ENCODE measurements around the gene LRTM2.

LRTM2 gene

GRCh38 chr12:1875608-1876007, 55.2 kb downstream of the LRTM2 start:
- no peak overlapping the region for H3K4me3 ChIP-seq (ENCODE audit: low read length)
- DNase-seq (ENCODE audit: low read depth, low spot score) = no peak

GRCh38 chr12:1876086-1876485, 55.7 kb downstream of the LRTM2 start:
- DNase-seq (ENCODE audit: low read depth, low spot score) = no peak

GRCh38 chr12:1877169-1877878, 57.0 kb downstream of the LRTM2 start:
- no peak overlapping the region for H3K4me3 ChIP-seq (ENCODE audit: low read length)

More at GRCh38 chr12:1876086-1876485, 55.7 kb downstream of the LRTM2 start:
- no peak overlapping the region for H3K4me3 ChIP-seq (ENCODE audit: low read length)

GRCh38 chr12:1878214-1878613, 57.8 kb downstream of the LRTM2 start:
- DNase-seq (ENCODE audit: low read depth, low spot score) = no peak
- no peak overlapping the region for H3K4me3 ChIP-seq (ENCODE audit: low read length)

More at GRCh38 chr12:1877169-1877878, 57.0 kb downstream of the LRTM2 start:
- DNase-seq (ENCODE audit: low read depth, low spot score) = no peak

GRCh38 chr12:1878695-1879094, 58.3 kb downstream of the LRTM2 start:
- DNase-seq (ENCODE audit: low read depth, low spot score) = no peak
- H3K4me3 ChIP-seq (ENCODE audit: low read length) = no peak overlapping the region

GRCh38 chr12:1879633-1880032, 59.3 kb downstream of the LRTM2 start:
- H3K4me3 ChIP-seq (ENCODE audit: low read length) = no peak overlapping the region
- no peak for DNase-seq (ENCODE audit: low read depth, low spot score)

- no peak overlapping the region for H3K4me3 ChIP-seq (ENCODE audit: low read length)
- DNase-seq (ENCODE audit: low read depth, low spot score) = no peak
These were observed 59.9 kb downstream of the LRTM2 start for GRCh38 chr12:1880153-1880845.

GRCh38 chr12:1880876-1881275, 60.5 kb downstream of the LRTM2 start:
- H3K4me3 ChIP-seq (ENCODE audit: low read length) = no peak overlapping the region
- DNase-seq (ENCODE audit: low read depth, low spot score) = no peak

GRCh38 chr12:1881301-1881700, 60.9 kb downstream of the LRTM2 start:
- H3K4me3 ChIP-seq (ENCODE audit: low read length) = no peak overlapping the region
- DNase-seq (ENCODE audit: low read depth, low spot score) = no peak

GRCh38 chr12:1881936-1882335, 61.6 kb downstream of the LRTM2 start:
- no peak for DNase-seq (ENCODE audit: low read depth, low spot score)
- no peak overlapping the region for H3K4me3 ChIP-seq (ENCODE audit: low read length)

GRCh38 chr12:1882405-1882804, 62.0 kb downstream of the LRTM2 start:
- no peak overlapping the region for H3K4me3 ChIP-seq (ENCODE audit: low read length)
- DNase-seq (ENCODE audit: low read depth, low spot score) = no peak

- no peak for DNase-seq (ENCODE audit: low read depth, low spot score)
These were observed 62.6 kb downstream of the LRTM2 start for GRCh38 chr12:1882850-1883470.

GRCh38 chr12:1883513-1883912, 63.1 kb downstream of the LRTM2 start:
- H3K4me3 ChIP-seq (ENCODE audit: low read length) = no peak overlapping the region
- DNase-seq (ENCODE audit: low read depth, low spot score) = no peak

More at GRCh38 chr12:1882850-1883470, 62.6 kb downstream of the LRTM2 start:
- no peak overlapping the region for H3K4me3 ChIP-seq (ENCODE audit: low read length)

GRCh38 chr12:1884651-1885050, 64.3 kb downstream of the LRTM2 start:
- DNase-seq (ENCODE audit: low read depth, low spot score) = no peak
- H3K4me3 ChIP-seq (ENCODE audit: low read length) = no peak overlapping the region

GRCh38 chr12:1885082-1885596, 64.8 kb downstream of the LRTM2 start:
- H3K4me3 ChIP-seq (ENCODE audit: low read length) = no peak overlapping the region
- DNase-seq (ENCODE audit: low read depth, low spot score) = no peak

- DNase-seq (ENCODE audit: low read depth, low spot score) = no peak
- H3K4me3 ChIP-seq (ENCODE audit: low read length) = no peak overlapping the region
These were observed 65.4 kb downstream of the LRTM2 start for GRCh38 chr12:1885599-1886245.
